Renal pelvis (tissue), 4 donors: Measurements from ENCODE around the gene LSP1. TPM values are rescaled to one million over a fixed set of nuclear protein-coding genes. Genes with fewer than 3 reads are reported as not detected.
"Not testable (repeated sequence)": the region's sequence is repeated elsewhere in the genome, so short reads cannot be mapped to it uniquely, and the experiment has no call there.

ENCODE experiments used
- DNase-seq: peaks from one replicate; pipeline ENCODE4 v3.0.0-alpha.2; 2013
- polyA plus RNA-seq, 3 donors: library from polyadenylated mRNA; unstranded; fragments of 120-200 nt; gene quantifications; one replicate each; pipeline ENCODE4 v1.2.1, GENCODE V29; 2013; ENCODE audit not compliant: insufficient read length in 3 of 3

LSP1 gene
- polyA plus RNA-seq, 3 donors: 4.8 to 7.2 (median 6.4) TPM

GRCh38 chr11:1862588-1863351 is 9.9 kb downstream of the LSP1 start:
- DNase-seq: no peak

GRCh38 chr11:1863352-1864216 is 10.7 kb downstream of the LSP1 start:
- DNase-seq: peak; percentile 81

GRCh38 chr11:1864231-1864630 is 11.3 kb downstream of the LSP1 start:
- DNase-seq: no peak

GRCh38 chr11:1864831-1865665 is 12.2 kb downstream of the LSP1 start:
- no peak for DNase-seq

GRCh38 chr11:1866226-1866625 is 13.3 kb downstream of the LSP1 start:
- no peak for DNase-seq

- DNase-seq: no peak
These were observed 13.9 kb downstream of the LSP1 start for GRCh38 chr11:1866776-1867175.

GRCh38 chr11:1867381-1867780 is 14.5 kb downstream of the LSP1 start:
- no peak for DNase-seq

- DNase-seq: no peak
These were observed 15.3 kb downstream of the LSP1 start for GRCh38 chr11:1868056-1868635.

- DNase-seq: no peak
These were observed 15.9 kb downstream of the LSP1 start for GRCh38 chr11:1868636-1869291.

GRCh38 chr11:1869427-1870325 is 16.8 kb downstream of the LSP1 start:
- DNase-seq: no peak

- DNase-seq: no peak
These were observed 17.4 kb downstream of the LSP1 start for GRCh38 chr11:1870326-1870696.

GRCh38 chr11:1870721-1871466 is 18.0 kb downstream of the LSP1 start:
- no peak for DNase-seq

- no peak for DNase-seq
These were observed 18.6 kb downstream of the LSP1 start for GRCh38 chr11:1871531-1871930.

GRCh38 chr11:1872267-1872985 is 19.5 kb downstream of the LSP1 start:
- no peak for DNase-seq

- DNase-seq: peak; percentile 89
These were observed 20.3 kb downstream of the LSP1 start for GRCh38 chr11:1873048-1873812.

GRCh38 chr11:1873813-1874150 is 20.9 kb downstream of the LSP1 start:
- DNase-seq: not testable (repeated sequence)

- not testable (repeated sequence) for DNase-seq
These were observed 21.7 kb downstream of the LSP1 start for GRCh38 chr11:1874441-1875092.
